SU-DHL-6 (cell line): ENCODE data around the gene ARL6IP5.

Experiments used
- CTCF ChIP-seq: fragments of 200-600 bp; sonication (generic); IDR thresholded peaks from one replicate; pipeline ENCODE4 v1.5.1; 2017; ENCODE audit warnings: antibody characterized with exemption, mild to moderate bottlenecking, low read length, moderate library complexity; ENCODE audit not compliant: insufficient read depth, poor library complexity, severe bottlenecking
- EZH2phosphoT487 ChIP-seq: fragments of 200-600 bp; sonication (generic), shearing (Covaris generic); conservative IDR thresholded peaks from 2 replicates; pipeline ENCODE4 v1.6.1; 2018; ENCODE audit warnings: mild to moderate bottlenecking, antibody characterized with exemption, low read length, moderate library complexity, mixed read lengths

- TF ChIP-seq CTCF, result no peak
- TF ChIP-seq EZH2phosphoT487, result no peak
These were observed 25.9 kb upstream of the ARL6IP5 start for GRCh38 chr3:69058947-69059224.
